Mucosa of descending colon (tissue), 3 donors: ENCODE data around the gene RELL1. TPM values are rescaled to one million over a fixed set of nuclear protein-coding genes. Genes with fewer than 3 reads are reported as not detected.

Experiments used
- ATAC-seq: fragments of 200-7000 bp; cut with Tn5 transposase; one replicate; pipeline ENCODE4 v1.9.1; 2020; ENCODE audit warnings: mild to moderate bottlenecking, moderate library complexity
- DNase-seq, 3 donors: peaks; one replicate each; pipeline ENCODE4 v3.0.0-alpha.2; 2020
- H3K36me3 ChIP-seq: fragments of 200-600 bp; one replicate; pipeline ENCODE4 v1.8.0; 2021; ENCODE audit warnings: low read depth, mild to moderate bottlenecking
- H3K4me1 ChIP-seq: fragments of 200-600 bp; one replicate; pipeline ENCODE4 v1.8.0; 2021; ENCODE audit warnings: low read depth, mild to moderate bottlenecking
- H3K4me3 ChIP-seq: fragments of 200-600 bp; one replicate; pipeline ENCODE4 v1.8.0; 2021; ENCODE audit warnings: mild to moderate bottlenecking
- H3K9me3 ChIP-seq: fragments of 200-600 bp; one replicate; pipeline ENCODE4 v1.8.0; 2021; ENCODE audit warnings: mild to moderate bottlenecking
- CTCF ChIP-seq: fragments of 200-600 bp; IDR thresholded peaks from one replicate; pipeline ENCODE4 v1.8.0; 2022; ENCODE audit warnings: antibody characterized with exemption, mild to moderate bottlenecking
- intact Hi-C, 2 donors: fragments of 100-400 bp; cut with DNase I in 1 of 2; cut with micrococcal nuclease in 1 of 2; formaldehyde crosslinking; loops; one replicate each; pipeline versions ENCODE4 v1.11.0 to v1.11.1; 2022; cut with DNase I, micrococcal nuclease
- total RNA-seq, 3 donors: library from RNA; stranded (reverse); fragmentation: NEBNext Ultra II Directional in 2 of 3; extraction: Animal tissue kit (Norgen Biotek cat#: 25700) in 2 of 3; gene quantifications; one replicate each; pipeline versions ENCODE4 v1.2.1 to v1.2.4, GENCODE V29; 2021 to 2023
- donor health status: DM: no; HTN: no; CAD: no; lungs with moderate emphysema.
- donor health status: DM: no; HTN: no; CAD: no.
- donor health status: DM: no; HTN: yes; CAD: no.

The RELL1 gene
- total RNA-seq, 3 donors from 2014 or later, result 50.5 to 75.2 (median 68.8) TPM

GRCh38 chr4:37679301-37679700, 6.9 kb downstream of the RELL1 start:
- no peaks in the 10 kb centered on the region for H3K36me3 ChIP-seq
- no peak overlapping the region for H3K4me3 ChIP-seq
- no peak for DNase-seq
- no peak for ATAC-seq
- no peaks in the 10 kb centered on the region for H3K9me3 ChIP-seq
- H3K4me1 ChIP-seq, result peaks cover 45% of the 10 kb centered on the region
- no peak for TF ChIP-seq CTCF
- intact Hi-C loops, result no loop called here

- peak; percentile 39 for ATAC-seq
- intact Hi-C loops, result no loop called here
- no peak overlapping the region for H3K4me3 ChIP-seq
- TF ChIP-seq CTCF, result no peak
- no peak for DNase-seq
- H3K36me3 ChIP-seq, result no peaks in the 10 kb centered on the region
- H3K9me3 ChIP-seq, result no peaks in the 10 kb centered on the region
- peaks cover 40% of the 10 kb centered on the region for H3K4me1 ChIP-seq
Observed at GRCh38 chr4:37678624-37679023, 7.6 kb downstream of the RELL1 start.

- Histone ChIP-seq H3K4me3 (no peak overlapping the region), H3K4me1 (peaks cover 38% of the 10 kb centered on the region), H3K9me3 (no peaks in the 10 kb centered on the region), H3K36me3 (no peaks in the 10 kb centered on the region)
- ATAC-seq (peak; percentile 84), DNase-seq (peak in 1 of 3 donors; percentile 39)
- no peak for TF ChIP-seq CTCF
- intact Hi-C loops, result no loop called here
Observed at GRCh38 chr4:37675587-37676290, 10.4 kb downstream of the RELL1 start.

- intact Hi-C loops, result no loop called here
- Histone ChIP-seq H3K4me1 (peaks cover 43% of the 10 kb centered on the region), H3K4me3 (no peak overlapping the region), H3K9me3 (no peaks in the 10 kb centered on the region), H3K36me3 (no peaks in the 10 kb centered on the region)
- DNase-seq, result no peak
- no peak for ATAC-seq
- TF ChIP-seq CTCF, result no peak
Observed at GRCh38 chr4:37674439-37674838, 11.7 kb downstream of the RELL1 start.

GRCh38 chr4:37673538-37674192, 12.5 kb downstream of the RELL1 start:
- Histone ChIP-seq H3K4me3 (no peak overlapping the region), H3K4me1 (peaks cover 38% of the 10 kb centered on the region), H3K36me3 (no peaks in the 10 kb centered on the region), H3K9me3 (no peaks in the 10 kb centered on the region)
- TF ChIP-seq CTCF, result no peak
- peak; percentile 30 for ATAC-seq
- intact Hi-C loops, result no loop called here
- no peak for DNase-seq
